Dedifferentiated amniotic fluid mesenchymal stem cell (primary cell): ENCODE measurements around the gene SLC6A2.

Experiments
- DNase-seq: peaks from one replicate; pipeline ENCODE4 v3.0.0-alpha.2; 2016; ENCODE audit errors: extremely low spot score

Gene SLC6A2

GRCh38 chr16:55647343-55647742 is 8.4 kb upstream of the SLC6A2 start:
- DNase-seq: no peak

GRCh38 chr16:55647798-55648197 is 8.0 kb upstream of the SLC6A2 start:
- no peak for DNase-seq

GRCh38 chr16:55651841-55652824 is 3.7 kb upstream of the SLC6A2 start:
- no peak for DNase-seq

GRCh38 chr16:55653106-55653505 is 2.7 kb upstream of the SLC6A2 start:
- DNase-seq: no peak

- DNase-seq: no peak
These were observed 349 bp upstream of the SLC6A2 start for GRCh38 chr16:55655381-55655896.

- DNase-seq: no peak
These were observed 904 bp downstream of the SLC6A2 start for GRCh38 chr16:55656691-55657092.

DNA sequence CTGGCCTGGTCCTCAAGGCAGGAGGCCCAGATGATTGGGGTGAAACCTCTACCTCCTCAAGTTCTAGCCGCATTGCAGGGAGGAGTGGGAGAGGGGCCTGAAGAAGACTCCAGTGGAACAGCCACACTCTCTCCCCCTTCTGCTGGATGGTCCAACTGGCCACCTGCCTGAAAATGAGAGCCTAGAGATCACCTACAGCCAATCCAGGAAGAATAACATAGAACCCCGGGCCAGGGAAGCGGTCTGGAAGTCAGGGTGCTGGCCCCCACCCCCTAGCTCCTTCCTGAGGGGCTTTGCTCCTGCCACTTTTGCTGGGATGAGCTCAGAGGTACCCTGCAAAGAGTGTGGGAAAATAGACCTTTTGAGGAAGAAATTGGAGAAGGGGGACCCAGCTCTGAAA is 1.8 kb downstream of the SLC6A2 start:
- no peak for DNase-seq

GRCh38 chr16:55658898-55659420 is 3.2 kb downstream of the SLC6A2 start:
- DNase-seq: no peak

DNA sequence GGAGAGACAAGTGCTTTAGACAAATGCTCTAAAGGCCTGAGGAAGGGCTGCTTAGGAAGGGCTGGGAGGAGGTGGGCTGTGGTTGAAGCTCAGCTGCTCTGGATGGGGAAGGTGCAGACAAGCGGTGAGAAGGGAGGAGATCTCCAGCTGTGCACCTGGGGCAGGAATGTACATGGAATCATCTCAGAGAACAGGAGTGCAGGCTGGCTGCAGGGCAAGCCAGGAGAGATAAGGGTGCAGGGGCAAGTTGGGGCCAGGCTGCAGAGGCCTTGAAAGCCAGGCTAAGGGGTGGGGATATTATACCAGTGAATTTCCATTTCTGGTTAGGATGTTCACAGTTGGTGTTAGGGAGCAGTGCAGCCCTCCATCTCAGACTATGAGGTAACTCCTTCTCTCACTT is 4.2 kb downstream of the SLC6A2 start:
- DNase-seq: no peak

GRCh38 chr16:55660828-55661227 is 5.0 kb downstream of the SLC6A2 start:
- DNase-seq: no peak

DNA sequence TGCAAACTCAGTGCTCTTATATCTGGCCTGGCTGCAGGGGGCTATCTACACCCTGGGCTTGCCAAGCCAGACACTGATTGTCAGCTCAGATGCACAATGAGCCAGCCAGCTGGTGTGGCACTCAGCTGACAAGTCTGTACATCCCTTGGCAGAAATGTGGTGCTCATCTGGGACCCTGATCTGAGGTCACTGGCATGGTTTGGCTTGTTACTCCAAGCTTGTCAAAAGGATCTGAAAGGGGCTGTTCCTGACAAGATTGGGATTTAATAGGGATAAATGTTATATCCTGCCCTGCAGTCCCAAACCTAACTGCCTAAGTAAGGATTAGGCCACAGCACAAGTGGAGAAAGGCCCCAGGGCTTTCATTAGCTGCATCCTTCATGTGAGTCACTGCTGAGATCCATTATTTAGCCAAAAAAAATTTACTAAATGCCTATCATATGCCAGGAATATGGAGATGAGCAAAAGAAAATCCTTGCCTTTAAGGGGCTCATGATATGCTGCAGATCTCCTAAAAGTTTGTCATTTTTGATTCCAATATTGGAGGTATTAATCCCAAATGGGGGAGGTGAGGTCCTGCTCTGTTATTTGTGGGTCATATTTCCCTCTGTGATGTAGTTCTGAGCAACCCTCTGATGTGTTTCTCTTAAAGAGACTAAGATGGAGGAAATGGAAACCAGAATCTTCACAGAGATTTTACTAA is 6.3 kb downstream of the SLC6A2 start:
- DNase-seq: peak; percentile 59

DNA sequence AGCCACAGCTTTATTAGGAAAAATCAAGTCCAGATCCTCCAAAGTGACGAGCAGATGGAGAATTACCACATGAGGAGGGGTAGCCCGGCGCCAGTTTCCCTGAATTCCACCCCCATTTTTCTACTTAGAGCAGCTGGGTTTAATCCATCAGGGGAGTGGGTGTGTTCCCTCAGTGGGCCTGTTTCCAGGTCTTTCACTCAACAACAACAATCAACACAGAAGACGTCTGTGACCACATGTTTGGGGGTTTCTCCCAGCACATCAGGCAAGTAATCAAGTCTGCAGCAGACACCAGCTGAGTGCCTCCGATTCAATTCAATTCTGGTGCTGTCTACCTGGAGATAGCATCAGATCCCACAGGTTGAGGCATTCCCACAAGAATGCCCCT is 6.8 kb downstream of the SLC6A2 start:
- DNase-seq: peak; percentile 20

DNA sequence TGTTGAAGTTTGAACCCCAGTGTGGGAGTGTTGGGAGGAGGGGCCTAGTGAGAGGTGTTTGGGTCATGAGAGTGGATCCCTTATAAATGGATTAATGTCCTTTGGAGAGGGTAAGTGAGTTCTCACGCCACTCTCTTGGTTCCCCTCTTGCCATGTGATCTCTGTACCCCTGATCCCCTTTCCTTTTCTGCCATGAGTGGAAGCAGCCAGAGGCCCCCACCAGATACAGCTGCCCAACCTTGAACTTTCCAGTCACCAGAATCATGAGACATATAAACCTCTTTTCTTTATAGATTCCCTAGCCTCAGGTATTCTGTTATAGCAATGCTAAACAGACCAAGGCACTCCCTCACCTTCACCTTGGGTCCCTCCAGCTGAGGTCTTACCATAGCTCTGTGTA is 7.4 kb downstream of the SLC6A2 start:
- no peak for DNase-seq

- DNase-seq: no peak
These were observed 8.2 kb downstream of the SLC6A2 start for GRCh38 chr16:55663765-55664677.

DNA sequence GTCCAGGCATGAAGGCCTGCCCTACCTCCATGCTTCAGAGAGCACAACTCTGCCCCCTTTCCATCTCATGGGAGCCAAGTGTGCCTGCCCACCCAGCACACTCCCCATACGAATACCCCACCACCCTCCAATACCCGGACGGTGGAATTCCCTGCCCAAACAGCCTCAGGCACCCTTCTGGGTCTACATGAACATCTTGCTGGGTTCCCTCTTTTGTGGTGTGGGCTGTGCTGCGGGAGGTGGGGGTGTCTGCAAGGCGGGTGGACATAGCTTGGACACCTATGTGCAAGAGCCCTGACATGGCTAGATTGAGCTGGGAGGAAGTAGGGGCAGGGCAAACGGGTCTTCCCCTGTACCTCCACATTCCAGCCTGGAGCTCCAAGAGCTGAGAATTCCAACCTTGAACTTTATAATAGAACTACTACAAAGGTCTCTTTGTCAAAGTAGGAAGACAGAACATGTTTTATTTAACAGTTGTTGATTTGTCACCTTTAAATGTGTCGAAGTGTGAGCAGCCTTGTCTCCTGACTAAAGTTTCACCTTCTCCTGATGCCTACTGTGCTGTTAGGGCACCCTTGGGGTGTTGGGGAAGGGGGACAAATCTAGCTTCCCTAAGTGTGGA is 9.1 kb downstream of the SLC6A2 start:
- no peak for DNase-seq

- no peak for DNase-seq
These were observed 9.7 kb downstream of the SLC6A2 start for GRCh38 chr16:55665511-55665910.

- no peak for DNase-seq
These were observed 10.2 kb downstream of the SLC6A2 start for GRCh38 chr16:55666012-55666411.

DNA sequence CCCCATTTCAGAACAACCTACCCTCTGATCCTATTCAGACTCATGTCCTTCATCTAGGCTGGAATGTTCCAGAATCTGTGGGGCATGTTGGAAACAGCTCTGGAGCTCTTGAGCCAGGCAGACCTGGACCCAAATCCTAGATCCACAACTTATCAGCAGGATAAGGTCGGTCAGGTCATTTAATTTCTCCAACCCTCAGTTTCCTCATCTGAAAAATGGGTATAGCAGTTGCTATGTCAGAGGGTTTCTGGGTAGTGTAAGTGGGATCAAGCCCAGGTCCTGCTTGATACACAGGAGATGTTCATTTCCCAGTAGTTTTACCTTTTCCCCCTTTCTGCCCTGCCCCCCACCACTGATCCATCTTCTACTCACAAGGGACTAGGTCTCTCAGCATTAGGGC is 12.0 kb downstream of the SLC6A2 start:
- DNase-seq: no peak

DNA sequence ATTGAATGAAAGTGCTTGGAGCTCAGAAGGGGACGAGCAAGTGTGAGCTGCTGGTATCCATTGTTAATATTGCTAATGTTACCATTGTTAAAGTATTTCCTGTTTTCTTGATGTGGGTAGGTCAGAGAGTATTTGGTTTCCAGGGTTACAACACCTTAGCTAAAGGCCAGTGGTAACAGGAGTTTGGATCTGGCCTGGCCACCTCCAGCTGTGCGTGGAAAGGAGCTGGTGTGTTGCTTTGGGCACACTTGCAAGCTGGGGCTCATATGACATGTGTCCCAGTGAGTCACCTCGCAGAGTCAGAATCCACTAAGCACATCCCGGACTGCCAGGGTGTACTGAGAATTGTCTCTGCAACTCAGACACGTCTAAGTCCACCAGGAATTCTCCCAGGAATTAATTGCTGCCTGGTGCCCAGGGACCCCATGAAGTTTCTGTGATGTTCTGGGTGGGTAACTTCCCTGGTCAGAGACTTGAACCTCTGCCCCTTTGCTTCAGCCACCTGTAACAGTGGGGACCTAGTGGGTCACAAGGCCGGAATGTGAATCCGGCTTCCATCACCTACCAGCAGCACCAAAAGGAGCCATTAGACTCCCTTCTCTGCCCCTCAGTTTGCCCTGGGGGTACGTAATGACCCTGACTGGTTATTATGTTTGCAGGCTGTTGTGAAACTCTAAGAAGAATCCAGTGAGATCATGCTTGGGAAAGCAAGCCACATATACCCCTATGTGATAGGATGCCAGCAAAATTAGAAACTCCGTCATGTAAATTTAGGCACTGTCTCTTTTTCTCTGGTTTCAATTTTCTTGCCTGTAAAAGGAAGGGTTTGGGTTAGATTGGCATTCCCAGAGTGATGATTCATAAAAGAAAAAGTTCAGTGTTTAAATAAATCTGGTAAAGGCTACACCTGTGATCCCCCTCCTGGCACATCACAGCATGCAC is 12.8 kb downstream of the SLC6A2 start:
- no peak for DNase-seq
